Heart right ventricle (tissue), 16 donors: ENCODE data around the gene WNT5B. TPM values are rescaled to one million over a fixed set of nuclear protein-coding genes. Genes with fewer than 3 reads are reported as not detected.

ENCODE experiments used
- ATAC-seq, 8 donors: fragments of 200-7000 bp; cut with Tn5 transposase; one replicate each; pipeline ENCODE4 v1.9.1; 2020; ENCODE audit warnings: mild to moderate bottlenecking in 8 of 8, moderate library complexity in 8 of 8, moderate number of reproducible peaks in 1 of 8
- DNase-seq, 2 donors: peaks; one replicate each; pipeline ENCODE4 v3.0.0-alpha.2; 2020
- H3K27ac ChIP-seq, 10 donors: fragments of 200-600 bp; sonication (generic) in 2 of 10; one replicate each; pipeline versions ENCODE4 v1.5.0 to v1.8.0; 2020 to 2022; ENCODE audit warnings: mild to moderate bottlenecking in 3 of 10
- H3K27me3 ChIP-seq, 7 donors: fragments of 200-600 bp; one replicate each; pipeline ENCODE4 v1.8.0; 2021 to 2022; ENCODE audit warnings: mild to moderate bottlenecking in 2 of 7
- H3K36me3 ChIP-seq, 9 donors: fragments of 200-600 bp; sonication (generic) in 1 of 9; one replicate each; pipeline versions ENCODE4 v1.5.0 to v1.8.0; 2020 to 2022; ENCODE audit warnings: mild to moderate bottlenecking in 2 of 9
- H3K4me1 ChIP-seq, 9 donors: fragments of 200-600 bp; sonication (generic) in 1 of 9; one replicate each; pipeline versions ENCODE4 v1.5.0 to v1.8.0; 2020 to 2022; ENCODE audit warnings: mild to moderate bottlenecking in 4 of 9
- H3K4me3 ChIP-seq, 10 donors: fragments of 200-600 bp; sonication (generic) in 2 of 10; one replicate each; pipeline versions ENCODE4 v1.5.0 to v1.8.0; 2020 to 2022; ENCODE audit warnings: mild to moderate bottlenecking in 7 of 10, moderate library complexity in 2 of 10
- H3K9me3 ChIP-seq, 11 donors: fragments of 200-600 bp in 10 of 11; sonication (generic) in 2 of 11; one replicate each; pipeline versions ENCODE4 v1.5.0 to v1.8.0; 2013 to 2022; ENCODE audit warnings: mild to moderate bottlenecking in 2 of 11, control low read depth in 1 of 11, moderate library complexity in 1 of 11
- CTCF ChIP-seq, 9 donors: fragments of 200-600 bp; sonication (generic) in 2 of 9; IDR thresholded peaks; one replicate each; pipeline versions ENCODE4 v1.5.0 to v1.8.0; 2021 to 2022; ENCODE audit warnings: antibody characterized with exemption in 9 of 9, mild to moderate bottlenecking in 5 of 9, moderate library complexity in 1 of 9
- WGBS, 2 donors: extraction: QIAGEN DNeasy Blood & Tissue Kit; methylation state at CpG; one replicate each; pipeline ENCODE4 v1.1.7; 2013; ENCODE audit warnings: inconsistent platforms in 1 of 2; 5-methylcytosine and 5-hydroxymethylcytosine counted together
- intact Hi-C, 10 donors: fragments of 100-400 bp; cut with DNase I; formaldehyde crosslinking; loops; one replicate each; pipeline versions ENCODE4 v1.11.1 to v1.14.2; 2022
- polyA plus RNA-seq, 2 donors: library from polyadenylated mRNA; stranded (reverse); fragments of 200-250 nt; gene quantifications; one replicate each; pipeline ENCODE4 v1.2.3, GENCODE V29; 2013
- total RNA-seq, 10 donors: library from RNA; stranded (reverse); fragmentation: NEBNext Ultra II Directional in 3 of 10; extraction: Animal tissue kit (Norgen Biotek cat#: 25700) in 3 of 10; gene quantifications; one replicate each; pipeline versions ENCODE4 v1.2.1 to v1.2.4, GENCODE V29; 2021 to 2023
- donor health status: Arrhythmogenic right ventricular cardiomyopathy.
- donor health status: ischemic (EF 13 %, LVEDD 7.1; RV severe dilation, severe dysfunction).
- donor health status: healthy with polysubstance abuse.
- donor health status: DM: no; HTN: yes; CAD: no.
- donor health status: DM: no; HTN: no; CAD: no.
- donor health status: ischemic (EF 25% LVEDD 6.9; RV normal size, moderate dysfunction).
- donor health status: ischemic (EF 25% LVEDD 5.7; RV mildly dilated, moderate dysfunction).
- donor health status: healthy.
- donor health status: DM: yes; HTN: yes; CAD: no.
- donor health status: Ischemic cardiomyopathy.
- donor health status: ischemic (EF 35%, LVEDD 5.7; RV mildly dilated, moderate dysfunction).
- donor health status: nonischemic (EF 11% LVEDD 7.7; RV severe dilation, severe dysfunction).
- donor health status: DM: yes; HTN: yes; CAD: no.
- donor health status: PGD.
- donor health status: ischemic (EF 29% LVEDD 5.4; RV normal size, mild dysfunction).
- donor health status: nonischemic (EF 23%, LVEDD 6.1; RV moderate dilation, normal function).

The WNT5B gene
- total and polyA plus RNA-seq, 12 donors: 0.34 to 2.5 (median 1.6) TPM

GRCh38 chr12:1632702-1633101 lies 3.7 kb downstream of the WNT5B start:
- 47 to 69% methylated on average over 14 of the region's 14 CpGs for WGBS, 2 donors
- no peak overlapping the region for H3K27ac ChIP-seq

GRCh38 chr12:1633459-1633858 lies 4.4 kb downstream of the WNT5B start:
- Histone ChIP-seq H3K36me3 (no peaks in the 10 kb centered on the region), H3K27ac (no peak overlapping the region), H3K4me3 (no peak overlapping the region), H3K27me3 (peaks cover 0 to 34% (median 0%) of the 10 kb centered on the region in 7 donors), H3K4me1 (peaks cover 0 to 50% (median 30%) of the 10 kb centered on the region in 9 donors), H3K9me3 (no peaks in the 10 kb centered on the region)
- no peak for TF ChIP-seq CTCF (IDR thresholded peaks at IDR 0.05)
- DNase-seq (no peak), ATAC-seq (no peak)
- intact Hi-C loops: loop anchor here in 2 of 10 donors (5.0 kb wide), 3 partner anchors 159 to 309 kb away; no protein-coding TSS in a partner anchor
- 40 to 61% methylated on average over 3 of the region's 3 CpGs for WGBS, 2 donors

More at GRCh38 chr12:1632702-1633101, 3.7 kb downstream of the WNT5B start:
- no peak for TF ChIP-seq CTCF (IDR thresholded peaks at IDR 0.05)
- no peaks in the 10 kb centered on the region for H3K36me3 ChIP-seq
- intact Hi-C loops: loop anchor here in 2 of 10 donors (5.0 kb wide), 3 partner anchors 160 to 310 kb away; no protein-coding TSS in a partner anchor
- peaks cover 0 to 34% (median 0%) of the 10 kb centered on the region in 7 donors for H3K27me3 ChIP-seq
- ATAC-seq (peak in 6 of 8 donors; percentile 21 to 58 (median 48)), DNase-seq (peak in 1 of 2 donors; percentile 31)
- no peaks in the 10 kb centered on the region for H3K9me3 ChIP-seq
- H3K4me1 ChIP-seq: peaks cover 0 to 50% (median 30%) of the 10 kb centered on the region in 9 donors
- no peak overlapping the region for H3K4me3 ChIP-seq

GRCh38 chr12:1634149-1634548 lies 5.1 kb downstream of the WNT5B start:
- intact Hi-C loops: loop anchor here in 3 of 10 donors (1.0 to 5.0 kb wide), 4 partner anchors 158 to 308 kb away; no protein-coding TSS in a partner anchor
- Histone ChIP-seq H3K27me3 (peaks cover 0 to 30% (median 0%) of the 10 kb centered on the region in 7 donors), H3K27ac (no peak overlapping the region), H3K4me1 (peaks cover 0 to 47% (median 30%) of the 10 kb centered on the region in 9 donors), H3K4me3 (no peak overlapping the region), H3K36me3 (no peaks in the 10 kb centered on the region), H3K9me3 (no peaks in the 10 kb centered on the region)
- 70 to 75% methylated on average over 7 of the region's 7 CpGs for WGBS, 2 donors
- no peak for TF ChIP-seq CTCF (IDR thresholded peaks at IDR 0.05)
- DNase-seq: no peak
- no peak for ATAC-seq

GRCh38 chr12:1634590-1635191 lies 5.7 kb downstream of the WNT5B start:
- Histone ChIP-seq H3K36me3 (no peaks in the 10 kb centered on the region), H3K27ac (no peak overlapping the region), H3K9me3 (no peaks in the 10 kb centered on the region), H3K4me3 (no peak overlapping the region), H3K4me1 (peaks cover 0 to 42% (median 24%) of the 10 kb centered on the region in 9 donors), H3K27me3 (peaks cover 0 to 24% (median 0%) of the 10 kb centered on the region in 7 donors)
- TF ChIP-seq CTCF (IDR thresholded peaks at IDR 0.05): peak; percentile 68 to 92 (median 86)
- 38 to 39% methylated on average over 16 of the region's 16 CpGs for WGBS, 2 donors
- intact Hi-C loops: loop anchor here in 3 of 10 donors (1.0 to 5.0 kb wide), 4 partner anchors 158 to 308 kb away; no protein-coding TSS in a partner anchor
- peak; percentile 81 to 86 for DNase-seq
- ATAC-seq: peak; percentile 27 to 64 (median 48)
